Measurements from ENCODE around the gene SOBP.
"Not testable (repeated sequence)": the region's sequence is repeated elsewhere in the genome, so short reads cannot be mapped to it uniquely, and the experiment has no call there.

Gene SOBP

DNA sequence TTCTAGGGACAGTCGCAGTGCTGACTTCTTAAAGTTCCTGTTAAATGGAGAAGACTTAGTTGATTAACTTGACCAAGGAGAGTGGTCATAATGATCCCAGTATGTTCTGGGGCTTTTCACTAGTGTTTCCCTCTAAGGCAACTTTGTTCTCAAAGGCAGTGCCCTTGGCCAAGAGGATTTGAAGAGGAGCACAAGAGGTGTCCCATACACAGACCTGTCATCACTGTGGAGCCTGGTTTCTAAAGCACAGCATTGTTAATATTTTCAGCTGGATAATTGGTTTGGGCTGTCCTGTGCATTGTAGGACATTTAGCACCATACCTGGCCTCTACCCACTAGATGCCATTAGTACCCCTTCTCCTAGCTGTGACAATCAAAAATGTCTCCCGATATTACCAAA is 30.8 kb downstream of the SOBP start:
- not testable (repeated sequence) for DNase-seq

- no peak for DNase-seq
Observed at GRCh38 chr6:107523054-107523791, 33.3 kb downstream of the SOBP start.

DNA sequence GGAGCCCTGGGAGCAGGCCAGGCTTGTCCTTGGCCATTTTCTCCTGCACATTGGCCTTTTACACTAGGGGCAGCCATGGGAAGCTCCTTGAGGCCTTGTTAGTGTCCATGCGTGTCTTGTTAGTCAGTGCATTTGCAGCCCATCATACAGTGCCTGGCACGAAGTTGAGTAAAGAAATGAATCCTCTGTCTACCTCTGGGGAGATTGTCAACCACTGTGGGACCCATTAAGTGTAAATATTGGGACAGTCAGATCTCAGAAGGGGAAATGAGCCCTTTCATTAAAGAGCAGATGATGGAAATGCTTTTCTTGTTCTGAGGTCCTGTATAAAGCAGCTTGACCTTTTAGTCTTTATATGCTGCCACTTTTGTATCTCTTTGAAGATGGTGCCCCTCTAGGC is 33.9 kb downstream of the SOBP start:
- no peak for DNase-seq

DNA sequence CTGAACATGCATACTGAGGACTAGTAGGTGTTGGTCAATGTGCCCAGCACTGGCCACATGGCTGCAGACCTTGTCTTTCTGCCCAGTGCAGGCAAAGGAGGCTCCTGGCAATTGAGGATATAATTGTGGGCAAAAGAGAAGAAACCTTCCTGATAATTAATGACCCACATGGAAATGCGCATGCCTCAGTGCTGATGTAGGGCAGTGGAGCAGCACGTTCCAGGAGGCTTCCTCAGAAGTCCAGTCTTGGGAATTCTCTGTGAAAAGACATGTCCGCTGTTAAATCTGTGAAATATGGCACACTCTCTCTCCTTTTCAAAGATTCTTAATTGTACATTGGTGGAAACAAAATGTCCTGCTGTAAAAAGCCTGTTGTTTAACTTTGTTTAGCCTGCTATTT is 34.7 kb downstream of the SOBP start:
- DNase-seq = no peak

- DNase-seq = no peak
Observed at GRCh38 chr6:107531868-107532267, 42.0 kb downstream of the SOBP start.

GRCh38 chr6:107532706-107533105 is 42.8 kb downstream of the SOBP start:
- DNase-seq = no peak

- DNase-seq = no peak
Observed at GRCh38 chr6:107533415-107534059, 43.6 kb downstream of the SOBP start.

GRCh38 chr6:107534571-107535141 is 44.7 kb downstream of the SOBP start:
- DNase-seq = no peak

DNA sequence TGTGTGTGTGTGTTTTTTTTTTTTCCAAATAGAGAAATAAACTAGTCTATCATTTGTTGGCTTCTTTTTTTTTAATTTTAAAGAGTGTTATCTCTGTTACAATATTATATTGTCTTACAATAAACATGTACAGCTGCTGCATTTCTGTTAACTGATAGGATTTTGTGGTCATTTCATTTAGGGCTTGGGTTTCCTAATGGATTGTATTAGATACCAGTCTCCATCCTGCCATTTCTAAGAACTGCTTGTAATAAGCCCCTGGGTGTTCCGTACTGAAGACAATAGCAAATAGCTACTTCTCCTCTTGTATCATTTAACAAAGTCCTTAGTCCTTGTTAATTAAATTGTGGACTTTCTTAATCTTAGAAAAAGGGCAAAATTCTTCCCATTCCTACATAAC is 45.7 kb downstream of the SOBP start:
- no peak for DNase-seq

DNA sequence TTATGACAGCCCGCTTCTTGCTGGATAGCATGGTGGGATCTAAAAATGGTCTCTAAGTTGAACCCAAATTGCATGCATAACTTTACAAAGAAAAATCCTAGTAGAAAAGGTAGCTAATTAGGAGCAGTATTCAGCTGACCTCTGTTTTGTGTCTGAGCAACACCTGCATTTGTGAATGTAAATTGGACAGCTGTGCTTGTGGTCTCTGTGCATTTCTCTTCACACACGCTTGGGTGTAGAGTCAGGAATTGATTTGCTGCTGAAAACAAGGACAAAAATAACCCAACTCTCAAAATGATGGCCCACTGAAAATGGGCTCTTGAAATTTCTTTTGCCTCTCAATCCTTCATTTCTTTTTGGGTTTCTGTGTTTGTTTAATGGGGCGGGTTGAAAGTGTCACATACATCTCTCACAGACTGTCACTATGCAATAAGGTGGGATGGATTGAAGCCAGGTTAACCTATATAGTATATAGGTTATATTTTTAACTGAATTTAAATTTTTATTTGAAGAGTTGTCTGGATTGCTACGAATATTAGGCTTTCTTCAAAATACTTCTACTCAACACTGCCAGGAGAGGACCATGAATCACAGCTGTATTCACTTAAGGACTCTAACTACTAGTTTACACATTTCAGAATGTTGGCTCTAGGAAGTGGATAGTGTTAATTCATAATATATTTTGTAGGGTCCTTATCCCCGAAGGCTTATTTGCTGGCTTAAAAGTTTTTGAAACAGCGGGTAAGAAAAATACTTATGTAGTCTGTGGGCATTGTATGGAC is 46.5 kb downstream of the SOBP start:
- no peak for DNase-seq

- no peak for DNase-seq
Observed at GRCh38 chr6:107537559-107537958, 47.6 kb downstream of the SOBP start.

- DNase-seq = no peak
Observed at GRCh38 chr6:107538856-107539387, 49.0 kb downstream of the SOBP start.

DNA sequence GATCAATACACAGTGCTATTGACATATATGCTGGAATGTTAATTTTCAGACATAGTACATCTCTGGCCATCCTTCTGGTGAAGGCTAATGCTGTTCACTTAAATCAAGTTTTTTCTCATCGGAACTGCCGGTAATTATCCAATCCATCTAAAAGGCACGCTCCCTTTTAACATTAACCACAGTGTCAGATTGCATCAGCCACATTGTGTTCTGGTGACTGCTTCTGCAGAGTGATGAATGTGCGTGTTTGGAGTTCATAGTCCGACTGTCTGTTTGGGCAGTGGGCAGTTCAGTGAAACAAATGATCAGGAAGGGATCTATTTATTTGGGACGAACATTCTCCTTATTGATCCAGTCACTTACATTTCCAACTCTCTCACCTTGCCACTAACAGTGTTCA is 49.5 kb downstream of the SOBP start:
- DNase-seq = peak in 1 of 58 donors; percentile 3

DNA sequence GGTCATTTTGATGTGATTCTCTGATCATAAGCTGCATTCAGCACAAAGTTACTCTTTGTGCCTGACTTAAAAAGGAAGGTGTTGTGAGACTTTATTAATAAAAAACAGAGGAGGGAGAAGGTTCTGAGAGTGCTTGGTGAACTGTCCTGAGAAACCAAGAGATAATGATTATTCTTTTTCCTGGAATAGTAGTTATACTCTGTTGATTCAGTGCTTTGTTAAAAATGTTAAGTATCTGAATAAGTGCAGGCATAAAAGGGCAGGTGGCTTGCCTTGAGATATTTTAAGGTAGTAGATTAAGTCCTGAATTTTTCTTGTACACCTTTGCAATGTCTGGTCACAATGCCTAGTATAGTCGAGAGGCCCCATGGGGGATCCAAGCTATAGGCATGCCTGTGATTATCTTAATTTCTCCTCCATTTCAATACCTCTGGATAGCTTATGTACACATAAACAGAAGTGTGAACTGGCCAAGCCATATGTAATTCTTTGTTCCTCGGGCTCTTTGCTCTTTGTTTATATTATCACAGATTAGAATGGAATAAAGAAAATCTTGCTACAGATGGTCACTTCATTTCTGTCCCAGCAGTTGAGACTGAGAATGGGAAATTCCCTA is 50.0 kb downstream of the SOBP start:
- DNase-seq = no peak

DNA sequence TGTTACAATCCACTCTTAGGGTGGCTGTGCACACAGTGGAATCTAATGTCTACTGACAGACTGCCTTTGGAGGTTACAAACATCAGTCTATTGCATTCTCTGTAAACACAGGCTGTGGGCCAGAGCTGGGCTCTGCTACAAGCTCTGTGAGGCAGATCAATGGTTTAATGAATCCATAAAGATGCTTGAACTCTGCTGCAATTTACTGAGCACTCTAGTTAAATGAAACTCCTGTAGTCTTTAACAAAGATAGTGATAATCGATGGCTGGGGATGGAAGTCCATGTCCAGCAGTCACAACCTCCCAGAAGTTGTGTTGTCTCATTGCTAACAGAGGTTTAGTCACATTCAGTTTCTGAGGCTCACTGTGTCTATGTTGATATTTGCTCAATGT is 50.5 kb downstream of the SOBP start:
- DNase-seq = peak in 3 of 58 donors; percentile 20 to 24 (median 23)

- DNase-seq = peak in 1 of 58 donors; percentile 62
Observed at GRCh38 chr6:107542192-107542668, 52.3 kb downstream of the SOBP start.

DNA sequence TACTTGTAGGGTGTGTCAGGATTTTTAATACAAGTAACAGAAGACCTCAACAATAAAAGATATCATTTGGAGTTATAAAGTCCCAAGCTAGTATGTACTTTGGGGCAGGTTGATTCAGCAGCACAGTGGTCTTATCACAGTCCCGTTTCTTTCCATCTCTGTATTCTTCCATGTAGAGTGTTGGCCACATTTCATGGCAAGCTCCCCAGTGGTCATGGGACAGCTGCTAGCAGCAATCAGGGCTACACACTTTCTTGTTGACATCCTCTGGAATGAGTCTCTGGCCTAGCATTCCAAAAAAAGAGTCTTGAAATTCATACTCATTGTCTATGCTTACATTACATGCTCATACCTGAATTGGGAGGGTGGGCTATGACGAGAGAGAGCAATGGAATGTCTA is 53.2 kb downstream of the SOBP start:
- no peak for DNase-seq

GRCh38 chr6:107543567-107543966 is 53.6 kb downstream of the SOBP start:
- DNase-seq = no peak

DNA sequence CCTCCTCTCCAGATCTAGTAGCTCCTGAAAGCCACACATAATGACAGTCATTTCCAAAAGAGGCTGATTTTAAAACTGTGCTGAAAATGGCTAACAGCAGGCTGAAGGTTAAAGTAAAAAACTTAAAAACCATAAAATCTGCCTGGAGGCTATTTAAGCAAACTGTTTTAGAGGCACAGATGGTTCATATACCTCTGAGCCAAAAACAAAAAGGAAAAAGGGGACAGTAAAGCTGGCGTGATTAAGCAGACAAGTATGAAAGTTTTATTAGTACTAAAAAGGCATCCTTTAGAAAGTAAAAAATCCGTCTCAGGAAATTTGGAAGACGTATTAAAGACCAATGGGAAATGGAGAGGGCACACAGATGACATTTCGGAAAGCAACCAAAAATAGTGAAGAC is 55.8 kb downstream of the SOBP start:
- no peak for DNase-seq

DNA sequence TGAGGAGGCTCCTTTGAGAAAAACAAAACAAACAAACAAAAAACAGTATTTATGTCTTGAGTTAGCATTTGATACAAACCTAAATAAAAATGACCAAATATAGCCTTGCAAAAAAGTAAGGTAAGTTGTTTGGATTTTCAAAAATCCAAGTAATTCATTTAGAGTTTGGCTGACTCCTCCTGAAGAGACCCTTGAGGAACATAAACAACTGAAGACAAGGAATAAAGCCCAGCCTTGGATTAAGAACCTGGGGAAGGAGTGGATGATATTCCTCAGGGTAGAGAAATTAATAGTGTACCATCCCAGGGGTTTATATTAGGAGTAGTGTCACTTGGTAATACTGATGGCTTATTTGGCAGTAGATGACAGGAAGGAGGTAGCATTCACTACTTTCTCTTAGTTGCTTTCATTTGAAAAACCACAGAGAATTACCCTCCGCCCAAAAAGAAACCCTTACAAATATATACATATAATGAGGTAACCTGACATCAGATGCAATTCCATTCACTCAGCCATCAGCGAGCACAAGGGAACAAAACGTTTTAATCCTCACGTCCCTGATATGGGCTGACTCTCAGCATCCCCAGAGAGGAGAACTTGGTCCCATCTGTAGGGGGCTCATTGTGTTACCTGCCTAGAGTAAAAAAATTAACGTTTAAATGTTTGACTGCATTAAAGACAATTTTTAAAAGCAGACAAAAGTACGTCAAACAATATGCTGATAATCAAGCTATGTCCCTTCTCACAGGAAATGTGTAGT is 57.0 kb downstream of the SOBP start:
- DNase-seq = no peak
